NCI-H187 treated with DMSO at 0.1 percent for 48 hours (cell line): Measurements from ENCODE around the gene DPH5.
"Not testable (repeated sequence)": the region's sequence is repeated elsewhere in the genome, so short reads cannot be mapped to it uniquely, and the experiment has no call there.

ENCODE experiments used
- DNase-seq: peaks from one replicate; lab custom pipeline; 2025; lab: John Stamatoyannopoulos, UW

Gene DPH5, protein sequence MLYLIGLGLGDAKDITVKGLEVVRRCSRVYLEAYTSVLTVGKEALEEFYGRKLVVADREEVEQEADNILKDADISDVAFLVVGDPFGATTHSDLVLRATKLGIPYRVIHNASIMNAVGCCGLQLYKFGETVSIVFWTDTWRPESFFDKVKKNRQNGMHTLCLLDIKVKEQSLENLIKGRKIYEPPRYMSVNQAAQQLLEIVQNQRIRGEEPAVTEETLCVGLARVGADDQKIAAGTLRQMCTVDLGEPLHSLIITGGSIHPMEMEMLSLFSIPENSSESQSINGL

DNA sequence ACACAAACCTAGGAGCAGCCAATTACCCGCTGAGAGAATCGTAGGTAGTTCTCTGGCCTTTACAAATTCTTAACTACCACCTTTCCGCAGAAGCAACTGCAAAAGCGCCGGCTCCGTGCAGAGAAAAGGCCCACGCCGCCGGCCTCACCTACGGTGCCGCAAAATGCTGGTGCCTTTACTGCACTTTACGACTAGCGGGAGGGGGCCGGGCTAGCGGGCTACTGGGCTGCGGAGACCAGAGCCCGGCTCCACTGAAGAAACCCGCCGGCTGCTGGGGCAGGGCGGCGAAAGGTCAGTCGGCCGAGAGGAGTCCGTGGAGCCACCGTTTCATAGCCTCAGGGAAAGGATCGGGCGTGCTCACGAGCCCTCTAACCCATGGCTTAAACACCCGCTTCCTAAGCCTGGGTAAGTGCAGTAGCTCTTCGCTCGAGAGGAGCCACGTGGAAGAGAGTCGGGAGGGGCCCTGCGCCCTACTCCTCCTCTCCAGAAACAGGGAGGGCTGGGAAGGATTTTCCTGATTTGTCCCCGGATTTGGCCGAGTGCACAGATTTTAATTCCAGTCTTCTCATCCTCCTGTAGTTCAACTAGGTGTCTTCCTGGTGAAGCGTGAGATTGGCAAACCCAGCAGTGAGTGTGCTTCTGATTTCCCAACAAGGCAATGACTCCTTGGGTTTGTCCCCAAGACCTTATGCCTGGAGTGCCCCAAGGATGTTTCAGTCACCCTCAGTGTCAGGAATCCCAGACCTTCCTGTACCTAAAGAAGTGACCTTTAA is at the start of gene DPH5:
Gene DPH5, minus strand, starts transcription at position 128 of the 773 bp plus-strand sequence. CDS start 341 bp downstream, outside the sequence.
- DNase-seq, result peak; percentile 24

DNA sequence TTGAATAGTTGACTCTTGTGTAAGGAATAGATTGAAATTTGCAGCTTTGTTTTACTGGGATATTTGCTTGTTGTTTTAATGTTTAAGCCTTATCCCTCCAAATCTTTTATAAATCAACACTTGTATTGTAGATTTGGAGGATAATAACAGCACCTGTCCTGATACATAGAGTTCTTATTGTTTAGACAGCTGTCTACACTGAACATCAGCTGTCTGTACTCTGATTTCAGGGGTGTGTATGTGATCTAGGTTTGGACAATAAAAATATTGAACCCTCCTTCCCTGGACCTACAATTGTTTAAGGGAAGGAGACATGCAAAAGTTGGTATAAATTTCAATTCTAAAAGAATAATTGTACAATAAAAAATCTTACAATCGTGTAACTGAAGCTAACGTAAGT is 48.3 kb upstream of the DPH5 start:
- DNase-seq, result no peak

DNA sequence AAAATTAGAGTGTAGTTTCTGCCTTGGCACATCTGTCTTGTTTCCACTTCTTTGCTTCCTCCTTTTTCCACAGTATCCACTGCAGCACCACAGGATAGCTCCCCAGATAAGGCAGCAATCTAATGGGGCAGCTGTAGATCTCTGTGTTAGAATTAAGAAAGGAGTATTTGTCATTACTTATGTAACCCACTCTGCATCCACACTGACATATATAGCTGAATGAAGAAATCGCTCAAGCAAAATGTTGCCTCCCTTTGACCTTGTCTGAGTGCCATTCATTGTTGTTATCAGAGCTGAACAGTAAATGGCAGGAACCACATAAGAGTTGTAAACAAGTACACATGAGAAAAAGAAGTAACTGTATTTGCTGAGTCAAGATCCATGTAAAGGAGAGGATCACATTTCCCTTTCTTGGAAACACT is 45.9 kb upstream of the DPH5 start:
- DNase-seq, result no peak

DNA sequence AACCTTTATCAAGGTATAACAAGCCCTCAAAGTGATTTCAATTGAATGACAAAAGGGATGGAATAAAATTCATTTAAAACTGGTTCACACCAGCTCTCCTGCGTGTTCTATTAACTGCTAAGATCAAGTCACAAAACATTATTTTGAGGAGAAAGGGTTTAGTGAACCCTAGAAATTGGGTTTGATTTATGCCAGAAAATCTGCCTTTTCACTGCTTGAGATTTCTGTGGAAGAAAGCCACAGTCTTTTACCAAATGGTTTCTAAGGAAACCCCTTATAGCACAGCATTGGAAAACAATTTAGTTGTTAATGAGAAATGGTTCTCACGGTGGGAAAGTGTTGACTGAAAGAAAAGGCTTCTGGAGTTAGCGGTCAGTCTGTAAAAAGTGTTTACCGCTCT is 43.6 kb upstream of the DPH5 start:
- no peak for DNase-seq

DNA sequence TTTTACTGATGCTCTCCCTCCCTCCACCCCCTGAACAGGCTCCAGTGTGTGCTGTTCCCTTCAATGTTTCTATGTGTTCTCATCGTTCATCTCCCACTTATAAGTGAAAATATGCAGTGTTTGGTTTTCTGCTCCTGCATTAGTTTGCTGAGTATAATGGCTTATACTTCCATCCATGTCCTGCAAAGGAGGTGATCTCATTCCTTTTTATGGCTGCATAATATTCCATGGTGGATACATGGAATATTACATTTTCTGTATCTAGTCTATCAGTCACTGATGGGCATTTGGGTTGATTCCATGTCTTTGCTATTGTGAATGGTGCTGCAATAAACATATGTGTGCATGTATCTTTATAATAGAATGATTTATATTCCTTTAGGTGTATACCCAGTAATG is 41.4 kb upstream of the DPH5 start:
- DNase-seq, result not testable (repeated sequence)

DNA sequence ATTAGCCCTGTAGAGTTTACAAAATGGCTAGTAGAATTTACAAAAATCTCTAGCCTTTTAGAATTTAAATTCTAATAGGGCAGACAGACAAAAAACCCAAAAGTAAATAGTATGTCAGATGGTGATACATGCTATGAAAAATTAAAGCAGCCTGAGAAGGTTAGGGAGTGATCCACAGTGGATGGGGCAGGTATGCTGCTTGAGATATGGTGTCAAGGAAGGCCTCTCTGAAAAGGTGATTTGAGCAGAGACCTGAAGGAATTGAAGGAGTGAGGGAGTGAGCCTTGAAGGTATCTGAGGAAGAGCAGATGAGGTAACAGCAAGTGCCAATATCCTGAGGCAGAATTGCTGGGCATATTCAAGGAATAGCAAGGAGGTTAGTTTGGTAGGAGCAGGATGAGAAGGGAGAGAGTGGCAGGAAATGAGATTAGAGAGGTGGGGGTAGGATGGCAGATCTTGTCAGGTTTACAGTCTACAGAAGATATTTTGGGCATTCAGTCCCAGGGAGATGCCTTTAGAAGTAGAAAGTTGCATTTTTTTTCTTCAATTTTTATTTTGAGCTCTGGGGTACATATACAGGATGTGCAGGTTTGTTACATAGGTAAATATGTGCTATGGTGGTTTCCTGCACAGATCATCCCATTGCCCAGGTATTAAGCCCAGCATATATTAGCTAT is 40.8 kb upstream of the DPH5 start:
- DNase-seq, result no peak

DNA sequence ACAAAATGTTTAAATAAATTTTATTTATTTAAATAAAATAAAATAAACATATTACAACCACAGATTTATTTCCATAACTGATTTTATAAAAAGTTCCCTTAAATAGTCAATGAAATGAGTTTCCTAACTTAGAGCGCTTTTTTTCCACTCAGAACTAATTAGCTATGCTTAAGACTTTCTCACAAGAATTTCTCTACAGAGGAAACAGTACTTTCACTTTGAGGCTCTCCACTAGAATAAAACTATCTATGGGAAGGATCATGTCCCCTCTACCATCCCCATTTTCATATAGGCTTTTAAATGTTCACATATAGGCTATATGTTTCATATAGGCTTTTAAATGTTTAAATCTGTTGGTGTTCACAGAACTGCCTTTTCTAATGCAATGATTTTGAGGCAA is 40.0 kb upstream of the DPH5 start:
- no peak for DNase-seq

DNA sequence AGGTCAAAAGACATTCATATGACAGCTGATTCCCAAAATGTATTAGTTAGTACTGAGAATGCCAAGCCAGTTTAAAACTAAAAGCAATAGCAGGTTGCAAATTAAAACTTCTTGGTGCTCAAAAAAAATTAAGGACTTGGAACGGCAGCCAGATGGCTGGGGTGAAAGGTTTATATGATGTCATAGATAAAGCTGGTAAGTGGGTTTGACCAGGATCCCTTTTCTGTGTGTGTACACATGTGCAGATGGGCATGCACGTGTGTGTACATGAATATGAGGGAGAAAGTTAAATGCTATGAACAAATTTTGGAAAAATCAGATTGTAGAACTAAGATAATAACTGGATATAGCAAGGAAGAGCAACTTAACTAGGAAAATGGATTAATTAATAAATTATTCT is 39.1 kb upstream of the DPH5 start:
- DNase-seq, result no peak

DNA sequence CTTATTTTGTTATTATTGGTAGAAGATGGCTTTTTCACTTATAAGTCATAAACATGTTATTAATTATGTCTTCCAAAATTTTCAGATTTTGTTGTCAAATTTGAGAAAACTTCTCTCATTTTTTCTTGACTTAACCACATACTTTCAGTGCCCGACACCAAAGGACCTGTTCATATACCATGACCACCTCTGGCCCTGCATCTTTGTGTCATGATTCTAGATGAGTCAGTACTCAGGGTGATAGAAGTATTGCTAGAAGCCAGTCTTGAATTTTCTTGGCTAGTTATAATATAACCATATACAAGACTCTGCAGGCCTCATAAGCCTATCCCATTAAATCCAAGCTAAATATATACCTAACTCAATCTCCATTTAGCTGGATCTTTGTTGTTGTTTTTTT is 35.4 kb upstream of the DPH5 start:
- DNase-seq, result no peak

DNA sequence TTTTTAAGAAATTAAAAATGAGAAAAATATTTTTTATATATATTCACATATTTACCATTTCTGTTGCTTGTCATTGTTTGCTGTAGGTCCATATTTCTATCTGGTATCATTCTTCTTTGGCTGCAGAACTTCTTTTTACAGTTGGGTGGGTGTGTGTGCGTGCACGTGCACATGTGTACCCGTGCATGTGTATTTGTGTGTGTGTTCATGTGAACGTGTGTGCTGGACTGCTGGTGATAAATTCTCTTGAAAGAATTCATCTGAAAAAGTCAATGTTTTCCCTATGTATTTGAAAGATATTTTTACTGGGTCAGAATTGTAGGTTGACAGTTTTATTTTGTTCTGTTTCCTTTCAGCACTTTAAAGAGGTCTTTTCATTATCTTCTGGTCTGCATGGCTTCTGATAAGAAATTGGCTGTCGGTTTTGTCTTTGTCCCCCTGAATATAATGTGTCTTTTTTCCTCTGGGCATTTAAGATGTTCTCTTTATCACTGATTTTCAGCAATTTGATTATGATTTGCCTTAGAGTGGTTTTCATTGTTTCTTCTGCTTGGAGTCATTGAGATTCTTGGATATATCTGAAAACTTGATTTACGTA is 34.5 kb upstream of the DPH5 start:
- no peak for DNase-seq

DNA sequence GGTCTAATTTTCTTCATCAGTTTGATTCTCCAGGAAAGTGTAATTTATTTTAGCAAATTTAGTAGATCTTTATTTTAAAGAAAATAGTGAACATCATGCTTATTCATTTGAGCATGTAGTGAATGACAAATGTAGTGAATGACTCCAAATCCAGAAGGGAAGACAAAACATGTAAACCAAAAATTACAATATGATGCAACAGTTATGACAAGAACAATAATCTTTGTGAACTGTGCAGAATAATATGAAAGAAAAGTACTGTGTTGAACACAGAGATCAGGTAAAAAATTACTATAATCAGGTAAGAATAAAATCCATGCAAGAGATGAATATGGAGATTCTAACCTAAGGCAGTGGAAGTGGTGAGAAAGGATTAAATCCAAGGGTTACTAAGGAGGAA is 30.0 kb upstream of the DPH5 start:
- no peak for DNase-seq

DNA sequence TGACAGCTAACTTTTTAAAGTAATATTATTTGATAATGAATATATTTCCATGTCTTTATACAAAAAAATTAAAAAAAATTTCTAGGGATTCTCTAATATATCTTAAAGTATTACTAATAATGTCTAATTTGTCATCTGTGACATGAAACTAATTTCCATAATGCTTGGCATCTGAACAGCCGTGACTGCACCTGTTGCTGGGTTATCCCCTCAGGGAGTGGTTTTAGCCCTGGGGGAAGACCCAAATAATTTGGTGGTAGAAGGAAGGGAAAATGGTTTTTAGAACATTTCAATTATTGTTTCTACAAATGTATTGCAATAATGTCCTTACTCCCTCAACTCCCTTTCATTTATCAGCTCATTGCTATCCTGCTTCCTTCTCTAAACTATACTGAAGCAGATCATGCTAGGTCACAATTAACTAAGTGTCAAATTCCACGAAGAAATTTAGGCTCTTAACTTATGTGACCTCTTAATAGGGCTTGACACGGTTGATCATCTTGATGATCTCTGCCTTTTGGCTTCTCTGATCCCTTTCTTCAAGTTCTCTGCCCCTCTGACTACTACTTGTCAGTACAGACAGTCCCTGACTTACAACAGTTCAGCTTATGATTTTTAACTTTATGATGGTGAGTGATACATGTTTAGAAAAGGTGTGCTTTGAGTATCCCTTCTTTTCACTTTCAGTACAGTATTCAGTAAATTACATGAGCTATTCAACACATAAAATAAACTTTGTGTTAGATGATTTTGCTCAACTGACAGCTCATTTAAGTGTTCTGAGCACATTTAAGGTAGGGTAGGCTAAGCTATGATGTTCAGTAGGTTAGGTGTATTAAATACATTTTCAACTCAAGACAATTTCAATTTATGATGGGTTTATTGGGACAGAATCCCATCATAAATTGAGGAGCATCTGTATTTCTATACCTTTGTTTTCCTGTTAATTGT is 26.4 kb upstream of the DPH5 start:
- DNase-seq, result no peak

DNA sequence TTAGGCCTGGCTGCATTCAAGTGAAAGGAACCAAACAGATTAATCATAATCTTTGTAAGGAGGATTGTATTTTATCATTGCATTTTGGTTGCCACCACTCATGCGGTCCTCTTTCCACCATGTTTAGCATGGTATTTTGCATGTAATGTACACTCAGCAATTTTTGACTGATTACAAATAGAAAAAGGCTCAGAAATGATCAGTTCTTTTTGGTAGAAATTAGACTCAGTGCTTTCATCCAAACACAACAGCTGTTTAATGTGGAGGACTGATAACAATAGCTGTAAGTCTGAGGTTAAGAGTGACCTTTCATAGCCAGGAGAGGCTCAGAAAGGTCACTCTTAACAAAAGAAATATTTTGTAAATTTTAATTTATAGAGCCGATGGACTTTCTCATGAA is 25.3 kb upstream of the DPH5 start:
- DNase-seq, result no peak

DNA sequence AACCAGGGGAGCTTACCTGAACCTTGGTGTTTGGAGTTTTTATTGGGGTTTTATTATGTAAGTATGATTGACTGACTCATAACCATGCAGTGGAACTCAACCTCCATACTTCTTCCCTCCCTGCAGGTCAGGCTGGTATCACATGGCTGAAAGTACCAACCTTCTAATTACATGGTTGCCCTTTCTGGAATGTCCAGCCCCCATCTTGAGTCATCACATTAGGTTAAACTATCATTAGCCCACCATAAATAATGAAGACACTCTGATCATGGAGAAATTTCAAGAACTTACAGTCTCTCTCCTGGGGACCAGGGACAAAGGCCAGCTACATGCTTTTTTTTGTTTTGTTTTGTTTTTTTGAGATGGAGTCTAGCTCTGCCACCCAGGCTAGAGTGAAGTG is 19.2 kb upstream of the DPH5 start:
- DNase-seq, result no peak

DNA sequence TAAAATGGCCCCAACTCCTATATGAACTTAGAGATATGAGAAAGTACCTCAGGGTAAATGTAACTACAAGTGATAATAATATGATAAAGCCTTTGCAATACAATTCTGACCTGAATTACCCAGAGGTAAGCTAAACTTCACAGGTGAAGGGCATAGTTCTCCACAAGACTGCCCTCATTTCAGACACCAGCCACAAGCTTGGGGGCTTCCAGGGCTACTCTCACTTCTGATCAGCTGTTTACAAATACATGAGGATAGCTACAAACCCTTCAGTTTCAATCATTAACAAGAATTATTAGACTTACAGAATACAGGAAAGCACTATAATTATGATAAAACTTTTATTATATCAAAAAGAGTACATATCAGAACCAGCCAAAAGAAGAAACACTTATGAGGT is 18.7 kb upstream of the DPH5 start:
- no peak for DNase-seq

DNA sequence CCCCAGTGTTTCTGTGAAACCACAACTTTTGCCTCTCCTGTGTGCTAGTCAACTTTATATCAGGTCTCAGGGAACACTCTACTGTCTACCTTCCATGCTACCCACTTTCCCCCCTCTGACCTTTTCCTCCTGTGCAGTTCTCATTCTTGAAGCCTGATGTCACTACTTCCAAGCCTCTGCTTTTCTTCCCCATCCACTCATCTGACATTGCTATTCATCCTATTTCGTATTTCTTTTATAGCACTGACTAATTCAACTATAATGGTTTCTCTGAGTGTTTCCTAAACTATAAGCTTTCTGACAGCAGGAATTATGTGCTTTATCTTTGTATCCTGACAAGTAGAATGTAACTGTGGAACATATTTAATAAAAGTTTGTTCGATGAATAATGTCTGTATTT is 18.2 kb upstream of the DPH5 start:
- no peak for DNase-seq

DNA sequence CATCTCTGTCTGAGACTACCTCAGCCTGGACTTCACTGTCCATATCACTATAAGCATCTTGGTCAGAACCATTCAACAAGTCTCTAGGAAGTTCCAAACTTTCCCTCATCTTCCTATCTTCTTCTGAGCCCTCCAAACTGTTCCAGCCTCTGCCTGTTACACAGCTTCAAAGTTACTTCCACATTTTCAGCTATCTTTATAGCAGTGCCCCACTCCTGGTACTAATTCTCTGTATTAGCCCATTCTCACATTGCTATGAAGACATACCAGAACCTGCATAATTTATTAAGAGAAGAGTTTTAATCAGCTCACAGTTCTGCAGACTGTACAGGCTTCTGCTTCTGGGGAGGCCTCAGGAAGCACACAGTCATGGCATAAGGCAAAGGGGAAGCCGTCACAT is 15.7 kb upstream of the DPH5 start:
- DNase-seq, result no peak

DNA sequence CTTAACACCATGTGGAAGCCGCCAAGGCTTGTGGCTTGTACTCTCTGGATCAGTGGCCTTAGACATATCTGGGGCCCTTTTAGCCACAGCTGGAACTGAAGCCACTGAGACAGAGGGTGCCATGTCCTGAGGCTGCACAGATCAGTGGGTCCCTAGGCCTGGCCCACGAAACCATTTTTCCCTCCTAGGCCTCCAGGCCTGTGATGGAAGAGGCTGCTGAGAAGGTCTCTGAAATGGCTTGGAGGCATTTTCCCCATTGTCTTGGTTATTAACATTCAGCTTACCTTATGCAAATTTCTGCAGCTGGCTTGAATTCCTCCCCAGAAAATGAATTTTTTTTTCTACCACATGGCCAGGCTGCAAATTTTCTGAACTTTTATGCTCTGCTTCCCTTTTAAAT is 15.1 kb upstream of the DPH5 start:
- no peak for DNase-seq

DNA sequence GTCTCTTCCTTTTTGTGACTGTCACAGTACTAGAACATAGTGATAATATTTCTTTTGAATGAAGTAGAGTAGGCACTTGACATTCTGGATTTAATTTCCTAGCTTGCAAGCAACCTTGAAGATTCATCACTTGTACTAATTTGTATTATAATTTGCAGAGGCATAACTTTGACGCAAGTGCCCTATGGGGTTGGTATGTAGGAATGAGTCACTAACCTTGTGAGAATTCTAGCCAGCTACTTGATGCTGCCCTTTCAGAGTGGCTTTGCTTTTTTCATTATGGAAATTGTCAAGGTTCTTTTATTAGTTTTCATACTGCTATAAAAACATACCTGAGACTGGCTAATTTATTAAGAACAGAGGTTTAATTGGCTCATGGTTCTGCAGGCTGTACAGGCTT is 13.7 kb upstream of the DPH5 start:
- DNase-seq, result no peak

DNA sequence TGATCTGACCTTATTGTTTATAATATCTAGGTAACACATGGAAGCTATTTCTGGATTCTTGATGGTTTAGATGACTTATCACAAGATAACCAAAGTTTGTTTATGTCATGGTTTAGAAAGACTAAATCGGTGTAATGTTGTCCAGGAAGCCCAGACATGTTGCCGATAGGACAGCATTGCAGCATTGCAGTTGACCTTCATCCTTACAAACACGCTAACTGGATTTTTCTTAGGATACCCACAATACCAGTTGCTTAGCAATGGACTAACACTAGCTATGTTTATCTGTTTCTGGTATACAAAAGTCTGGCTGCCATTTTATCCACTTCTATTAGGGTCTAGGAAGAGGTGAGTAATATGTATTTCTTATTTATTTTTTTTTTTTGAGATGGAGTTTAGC is 11.7 kb upstream of the DPH5 start:
- no peak for DNase-seq

DNA sequence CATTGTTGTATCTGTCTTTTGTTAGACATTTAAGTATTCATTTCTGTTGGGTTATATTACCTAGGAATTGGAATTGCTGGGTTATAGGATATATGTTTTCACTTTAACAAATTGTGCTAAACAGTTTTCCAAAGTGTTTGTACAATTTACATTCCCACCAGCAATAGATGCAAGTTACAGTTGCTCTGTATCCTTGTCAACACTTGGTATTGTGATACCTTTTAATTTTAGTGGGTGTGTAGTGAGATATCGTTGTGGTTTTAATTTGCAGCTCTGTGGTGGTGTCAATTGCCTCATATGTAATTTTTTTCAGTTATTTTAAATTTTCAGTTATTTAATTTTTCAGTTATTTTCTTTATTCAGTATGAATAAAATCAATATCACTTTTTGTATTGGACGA is 7.4 kb upstream of the DPH5 start:
- DNase-seq, result no peak

DNA sequence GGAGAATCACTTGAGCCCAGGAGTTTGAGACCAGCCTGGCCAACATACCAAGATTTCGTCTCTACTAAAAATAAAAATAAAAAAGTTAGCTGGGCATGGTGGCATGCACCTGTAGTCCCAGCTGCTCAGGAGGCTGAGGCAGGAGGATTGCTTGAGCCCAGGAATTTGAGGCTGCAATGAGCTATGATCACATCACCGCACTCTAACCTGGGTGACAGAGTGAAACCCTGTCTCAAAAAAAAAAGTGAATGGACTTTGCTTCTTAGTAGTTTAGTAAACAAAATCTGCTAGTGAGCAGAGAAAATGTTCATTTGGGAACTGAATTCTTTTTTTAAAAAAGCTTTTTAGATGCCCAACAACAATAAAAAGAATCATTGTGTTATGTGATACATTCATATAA is 6.5 kb upstream of the DPH5 start:
- DNase-seq, result not testable (repeated sequence)
